ENCODE measurements around the gene ENPP6.

Gene ENPP6

GRCh38 chr4:184112006-184112550 lies 105.6 kb downstream of the ENPP6 start:
- H3K27me3 ChIP-seq (ENCODE audit: control insufficient read depth in 5 of 5, insufficient read depth in 4 of 5, low read length in 5 of 5): peaks cover 0 to 8% (median 0%) of the 10 kb centered on the region in 5 donors
- H3K36me3 ChIP-seq (ENCODE audit: control insufficient read depth in 5 of 5, insufficient read depth in 5 of 5, low read length in 5 of 5): no peaks in the 10 kb centered on the region
- H3K9ac ChIP-seq (ENCODE audit: low read length in 5 of 5): no peak overlapping the region
- no peak overlapping the region for H3K27ac ChIP-seq (ENCODE audit: low read depth, low read length)
- H3K4me3 ChIP-seq (ENCODE audit: low read depth in 1 of 5, low read length in 5 of 5): no peak overlapping the region
- peaks cover 0 to 6% (median 5%) of the 10 kb centered on the region in 5 donors for H3K9me3 ChIP-seq (ENCODE audit: control insufficient read depth in 5 of 5, low read length in 5 of 5)
- no peaks in the 10 kb centered on the region for H3K4me1 ChIP-seq (ENCODE audit: control insufficient read depth in 5 of 5, insufficient read depth in 5 of 5, low read length in 5 of 5)

GRCh38 chr4:184111233-184111832 lies 106.3 kb downstream of the ENPP6 start:
- peaks cover 0 to 6% (median 5%) of the 10 kb centered on the region in 5 donors for H3K9me3 ChIP-seq (ENCODE audit: control insufficient read depth in 5 of 5, low read length in 5 of 5)
- H3K27me3 ChIP-seq (ENCODE audit: control insufficient read depth in 5 of 5, insufficient read depth in 4 of 5, low read length in 5 of 5): peaks cover 0 to 8% (median 0%) of the 10 kb centered on the region in 5 donors
- no peaks in the 10 kb centered on the region for H3K4me1 ChIP-seq (ENCODE audit: control insufficient read depth in 5 of 5, insufficient read depth in 5 of 5, low read length in 5 of 5)
- H3K27ac ChIP-seq (ENCODE audit: low read depth, low read length): no peak overlapping the region
- no peak overlapping the region for H3K9ac ChIP-seq (ENCODE audit: low read length in 5 of 5)
- H3K4me3 ChIP-seq (ENCODE audit: low read depth in 1 of 5, low read length in 5 of 5): no peak overlapping the region
- no peaks in the 10 kb centered on the region for H3K36me3 ChIP-seq (ENCODE audit: control insufficient read depth in 5 of 5, insufficient read depth in 5 of 5, low read length in 5 of 5)

- Histone ChIP-seq H3K27me3 (ENCODE audit: control insufficient read depth in 5 of 5, insufficient read depth in 4 of 5, low read length in 5 of 5) (peaks cover 0 to 8% (median 0%) of the 10 kb centered on the region in 5 donors), H3K36me3 (ENCODE audit: control insufficient read depth in 5 of 5, insufficient read depth in 5 of 5, low read length in 5 of 5) (no peaks in the 10 kb centered on the region), H3K9ac (ENCODE audit: low read length in 5 of 5) (no peak overlapping the region), H3K27ac (ENCODE audit: low read depth, low read length) (no peak overlapping the region), H3K4me3 (ENCODE audit: low read depth in 1 of 5, low read length in 5 of 5) (no peak overlapping the region), H3K4me1 (ENCODE audit: control insufficient read depth in 5 of 5, insufficient read depth in 5 of 5, low read length in 5 of 5) (no peaks in the 10 kb centered on the region), H3K9me3 (ENCODE audit: control insufficient read depth in 5 of 5, low read length in 5 of 5) (peaks cover 0 to 6% (median 5%) of the 10 kb centered on the region in 5 donors)
Observed at GRCh38 chr4:184110452-184111224, 107.0 kb downstream of the ENPP6 start.

- Histone ChIP-seq H3K27me3 (ENCODE audit: control insufficient read depth in 5 of 5, insufficient read depth in 4 of 5, low read length in 5 of 5) (peaks cover 0 to 8% (median 0%) of the 10 kb centered on the region in 5 donors), H3K9me3 (ENCODE audit: control insufficient read depth in 5 of 5, low read length in 5 of 5) (peaks cover 0 to 6% (median 5%) of the 10 kb centered on the region in 5 donors), H3K4me3 (ENCODE audit: low read depth in 1 of 5, low read length in 5 of 5) (no peak overlapping the region), H3K27ac (ENCODE audit: low read depth, low read length) (no peak overlapping the region), H3K36me3 (ENCODE audit: control insufficient read depth in 5 of 5, insufficient read depth in 5 of 5, low read length in 5 of 5) (no peaks in the 10 kb centered on the region), H3K4me1 (ENCODE audit: control insufficient read depth in 5 of 5, insufficient read depth in 5 of 5, low read length in 5 of 5) (peaks cover 0 to 13% (median 6%) of the 10 kb centered on the region in 5 donors), H3K9ac (ENCODE audit: low read length in 5 of 5) (no peak overlapping the region)
Observed at GRCh38 chr4:184108006-184108501, 109.6 kb downstream of the ENPP6 start.

GRCh38 chr4:184104419-184105101 lies 113.1 kb downstream of the ENPP6 start:
- Histone ChIP-seq H3K27ac (ENCODE audit: low read depth, low read length) (no peak overlapping the region), H3K4me3 (ENCODE audit: low read depth in 1 of 5, low read length in 5 of 5) (no peak overlapping the region), H3K27me3 (ENCODE audit: control insufficient read depth in 5 of 5, insufficient read depth in 4 of 5, low read length in 5 of 5) (no peaks in the 10 kb centered on the region), H3K36me3 (ENCODE audit: control insufficient read depth in 5 of 5, insufficient read depth in 5 of 5, low read length in 5 of 5) (no peaks in the 10 kb centered on the region), H3K9ac (ENCODE audit: low read length in 5 of 5) (no peak overlapping the region), H3K4me1 (ENCODE audit: control insufficient read depth in 5 of 5, insufficient read depth in 5 of 5, low read length in 5 of 5) (peaks cover 0 to 13% (median 6%) of the 10 kb centered on the region in 5 donors), H3K9me3 (ENCODE audit: control insufficient read depth in 5 of 5, low read length in 5 of 5) (no peaks in the 10 kb centered on the region)

GRCh38 chr4:184103527-184104264 lies 114.0 kb downstream of the ENPP6 start:
- no peak overlapping the region for H3K4me3 ChIP-seq (ENCODE audit: low read depth in 1 of 5, low read length in 5 of 5)
- no peaks in the 10 kb centered on the region for H3K36me3 ChIP-seq (ENCODE audit: control insufficient read depth in 5 of 5, insufficient read depth in 5 of 5, low read length in 5 of 5)
- no peaks in the 10 kb centered on the region for H3K27me3 ChIP-seq (ENCODE audit: control insufficient read depth in 5 of 5, insufficient read depth in 4 of 5, low read length in 5 of 5)
- peaks cover 0 to 13% (median 6%) of the 10 kb centered on the region in 5 donors for H3K4me1 ChIP-seq (ENCODE audit: control insufficient read depth in 5 of 5, insufficient read depth in 5 of 5, low read length in 5 of 5)
- no peak overlapping the region for H3K27ac ChIP-seq (ENCODE audit: low read depth, low read length)
- no peak overlapping the region for H3K9ac ChIP-seq (ENCODE audit: low read length in 5 of 5)
- H3K9me3 ChIP-seq (ENCODE audit: control insufficient read depth in 5 of 5, low read length in 5 of 5): no peaks in the 10 kb centered on the region

GRCh38 chr4:184102927-184103326 lies 114.7 kb downstream of the ENPP6 start:
- H3K9me3 ChIP-seq (ENCODE audit: control insufficient read depth in 5 of 5, low read length in 5 of 5): no peaks in the 10 kb centered on the region
- no peaks in the 10 kb centered on the region for H3K36me3 ChIP-seq (ENCODE audit: control insufficient read depth in 5 of 5, insufficient read depth in 5 of 5, low read length in 5 of 5)
- H3K4me1 ChIP-seq (ENCODE audit: control insufficient read depth in 5 of 5, insufficient read depth in 5 of 5, low read length in 5 of 5): peaks cover 0 to 13% (median 6%) of the 10 kb centered on the region in 5 donors
- H3K4me3 ChIP-seq (ENCODE audit: low read depth in 1 of 5, low read length in 5 of 5): no peak overlapping the region
- H3K9ac ChIP-seq (ENCODE audit: low read length in 5 of 5): no peak overlapping the region
- no peak overlapping the region for H3K27ac ChIP-seq (ENCODE audit: low read depth, low read length)
- no peaks in the 10 kb centered on the region for H3K27me3 ChIP-seq (ENCODE audit: control insufficient read depth in 5 of 5, insufficient read depth in 4 of 5, low read length in 5 of 5)

- Histone ChIP-seq H3K36me3 (ENCODE audit: control insufficient read depth in 5 of 5, insufficient read depth in 5 of 5, low read length in 5 of 5) (no peaks in the 10 kb centered on the region), H3K4me3 (ENCODE audit: low read depth in 1 of 5, low read length in 5 of 5) (no peak overlapping the region), H3K9ac (ENCODE audit: low read length in 5 of 5) (no peak overlapping the region), H3K4me1 (ENCODE audit: control insufficient read depth in 5 of 5, insufficient read depth in 5 of 5, low read length in 5 of 5) (peaks cover 0 to 13% (median 8%) of the 10 kb centered on the region in 5 donors), H3K27me3 (ENCODE audit: control insufficient read depth in 5 of 5, insufficient read depth in 4 of 5, low read length in 5 of 5) (no peaks in the 10 kb centered on the region), H3K27ac (ENCODE audit: low read depth, low read length) (no peak overlapping the region), H3K9me3 (ENCODE audit: control insufficient read depth in 5 of 5, low read length in 5 of 5) (no peaks in the 10 kb centered on the region)
Observed at GRCh38 chr4:184102488-184102887, 115.2 kb downstream of the ENPP6 start.

GRCh38 chr4:184101711-184102110 lies 116.0 kb downstream of the ENPP6 start:
- H3K36me3 ChIP-seq (ENCODE audit: control insufficient read depth in 5 of 5, insufficient read depth in 5 of 5, low read length in 5 of 5): no peaks in the 10 kb centered on the region
- H3K9ac ChIP-seq (ENCODE audit: low read length in 5 of 5): no peak overlapping the region
- no peaks in the 10 kb centered on the region for H3K27me3 ChIP-seq (ENCODE audit: control insufficient read depth in 5 of 5, insufficient read depth in 4 of 5, low read length in 5 of 5)
- peaks cover 0 to 21% (median 15%) of the 10 kb centered on the region in 5 donors for H3K4me1 ChIP-seq (ENCODE audit: control insufficient read depth in 5 of 5, insufficient read depth in 5 of 5, low read length in 5 of 5)
- H3K27ac ChIP-seq (ENCODE audit: low read depth, low read length): no peak overlapping the region
- H3K4me3 ChIP-seq (ENCODE audit: low read depth in 1 of 5, low read length in 5 of 5): no peak overlapping the region
- H3K9me3 ChIP-seq (ENCODE audit: control insufficient read depth in 5 of 5, low read length in 5 of 5): no peaks in the 10 kb centered on the region

Data from subcutaneous abdominal adipose tissue (tissue), 5 donors.